ENCODE data around the gene CNTLN.
"Not testable (repeated sequence)": the region's sequence is repeated elsewhere in the genome, so short reads cannot be mapped to it uniquely, and the experiment has no call there.

The CNTLN gene

GRCh38 chr9:17520268-17521064, 385.6 kb downstream of the CNTLN start:
- DNase-seq: no peak

- DNase-seq: no peak
Measured at GRCh38 chr9:17521100-17521855, 386.4 kb downstream of the CNTLN start.

- not testable (repeated sequence) for DNase-seq
Measured at GRCh38 chr9:17526726-17527125, 391.9 kb downstream of the CNTLN start.

- DNase-seq: no peak
Measured at GRCh38 chr9:17528859-17529258, 394.0 kb downstream of the CNTLN start.

DNA sequence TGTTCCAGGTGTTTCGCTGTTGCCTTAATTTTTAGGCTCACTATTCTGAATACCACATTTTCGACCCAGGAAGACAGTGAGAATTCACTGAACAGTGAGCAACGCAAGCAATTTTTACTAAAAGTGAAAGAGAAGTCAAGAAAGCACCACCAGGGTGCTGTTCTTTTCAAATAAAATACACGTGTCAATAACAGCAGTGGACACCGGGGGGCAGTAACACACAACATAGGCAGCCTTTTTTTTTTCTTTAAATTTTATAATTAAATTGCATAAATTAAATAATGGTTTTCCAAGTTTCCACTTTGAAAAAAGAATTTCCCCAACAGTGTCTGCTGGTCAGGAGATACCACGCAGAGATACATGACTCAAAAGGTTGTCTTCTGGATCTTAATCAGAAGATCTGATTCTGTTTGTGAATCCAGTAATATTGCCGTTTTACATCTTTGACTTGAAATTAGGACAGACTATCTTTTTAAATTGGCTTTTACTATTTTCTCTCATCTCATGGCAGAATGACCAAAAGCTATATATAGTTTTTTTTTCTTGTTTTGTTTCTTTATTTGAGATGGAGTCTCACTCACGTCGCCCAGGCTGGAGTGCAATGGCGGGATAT, 396.9 kb downstream of the CNTLN start:
- DNase-seq: peak; percentile 35

- no peak for DNase-seq
Measured at GRCh38 chr9:17532461-17532860, 397.6 kb downstream of the CNTLN start.

DNA sequence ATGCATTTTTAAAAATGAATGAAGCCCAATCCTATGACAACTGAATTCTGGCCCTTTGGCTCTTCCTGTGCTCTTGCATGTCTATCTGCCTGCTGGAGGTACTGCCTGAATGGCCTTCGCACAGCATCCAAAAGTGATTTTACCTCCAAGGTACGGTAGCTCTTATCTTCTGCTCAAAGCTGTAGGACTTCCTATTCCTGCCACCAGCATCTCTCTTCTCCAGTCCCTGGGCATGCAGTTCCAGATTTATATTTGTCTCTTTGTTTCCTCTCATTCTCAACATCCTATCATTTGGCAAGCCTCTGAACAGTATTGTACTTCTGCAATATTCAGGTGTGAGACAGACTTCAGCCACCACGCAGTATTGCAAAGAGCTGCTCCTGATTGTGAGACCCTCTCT, 400.3 kb downstream of the CNTLN start:
- no peak for DNase-seq

- DNase-seq: no peak
Measured at GRCh38 chr9:17536027-17536426, 401.2 kb downstream of the CNTLN start.

- DNase-seq: no peak
Measured at GRCh38 chr9:17551023-17551422, 416.2 kb downstream of the CNTLN start.
